Naive thymus-derived CD4-positive, alpha-beta T cell (primary cell): ENCODE measurements around the gene THBS1. TPM values are rescaled to one million over a fixed set of nuclear protein-coding genes. Genes with fewer than 3 reads are reported as not detected.

ENCODE experiments used
- ATAC-seq: fragments of 150-1000 bp; cut with Tn5 transposase; 2 replicates; pipeline ENCODE4 v1.10.0; 2021; ENCODE audit warnings: mild to moderate bottlenecking, moderate library complexity
- CTCF ChIA-PET: fragments of 350-600 bp; sonication (Branson Sonifier 250); formaldehyde crosslinking; loops from one replicate; lab custom pipeline; 2021; ENCODE audit warnings: antibody characterized with exemption; lab: Charles Lee
- POLR2A ChIA-PET: fragments of 350-600 bp; sonication (Branson Sonifier 250); formaldehyde crosslinking; loops from one replicate; lab custom pipeline; 2021; ENCODE audit warnings: antibody characterized with exemption, inconsistent platforms; lab: Charles Lee
- DNase-seq, 9 donors: peaks; one replicate each; pipeline versions ENCODE4 v3.0.0 to v3.0.0-alpha.2; 2020 to 2022; ENCODE audit warnings: mixed read lengths in 1 of 9
- H3K27ac ChIP-seq: one replicate; pipeline ENCODE4 v1.7.0; 2013; ENCODE audit warnings: mild to moderate bottlenecking, low read depth, low read length, moderate library complexity
- H3K27me3 ChIP-seq, 2 donors: one replicate each; pipeline ENCODE4 v1.7.0; 2013; ENCODE audit warnings: low read length in 2 of 2, mild to moderate bottlenecking in 2 of 2, moderate library complexity in 2 of 2; ENCODE audit not compliant: control insufficient read depth in 2 of 2, insufficient read depth in 2 of 2
- H3K36me3 ChIP-seq, 3 experiments: 1 replicate in 2 of 3; 2 replicates in 1 of 3; pipeline ENCODE4 v1.7.0; 2013; ENCODE audit warnings: low read length in 3 of 3, mild to moderate bottlenecking in 3 of 3, moderate library complexity in 1 of 3; ENCODE audit not compliant: insufficient read depth in 3 of 3, control insufficient read depth in 2 of 3
- H3K4me1 ChIP-seq, 2 donors: one replicate each; pipeline ENCODE4 v1.7.0; 2013; ENCODE audit warnings: low read length in 2 of 2, mild to moderate bottlenecking in 2 of 2, moderate library complexity in 1 of 2; ENCODE audit not compliant: control insufficient read depth in 2 of 2, insufficient read depth in 2 of 2
- H3K4me3 ChIP-seq: 2 replicates; pipeline ENCODE4 v1.7.0; 2013; ENCODE audit warnings: mild to moderate bottlenecking, low read length
- H3K9me3 ChIP-seq, 3 experiments: 1 replicate in 2 of 3; 2 replicates in 1 of 3; pipeline ENCODE4 v1.7.0; 2013; ENCODE audit warnings: low read length in 3 of 3; ENCODE audit not compliant: control insufficient read depth in 2 of 3
- H3K27ac Mint-ChIP-seq, 9 donors: one replicate each; pipeline ENCODE4 v1.8.0; 2020 to 2022; ENCODE audit warnings: mixed read lengths in 9 of 9, mild to moderate bottlenecking in 8 of 9, moderate library complexity in 5 of 9, inconsistent platforms in 2 of 9
- H3K27me3 Mint-ChIP-seq, 5 donors: one replicate each; pipeline ENCODE4 v1.8.0; 2021 to 2022; ENCODE audit warnings: mixed read lengths in 5 of 5, mild to moderate bottlenecking in 1 of 5
- H3K36me3 Mint-ChIP-seq, 5 donors: one replicate each; pipeline ENCODE4 v1.8.0; 2020 to 2022; ENCODE audit warnings: mixed read lengths in 5 of 5, mild to moderate bottlenecking in 3 of 5, inconsistent platforms in 1 of 5
- H3K4me1 Mint-ChIP-seq, 7 donors: one replicate each; pipeline ENCODE4 v1.8.0; 2020 to 2022; ENCODE audit warnings: mixed read lengths in 7 of 7, mild to moderate bottlenecking in 3 of 7, inconsistent platforms in 1 of 7
- H3K4me3 Mint-ChIP-seq, 10 donors: one replicate each; pipeline ENCODE4 v1.8.0; 2020 to 2022; ENCODE audit warnings: mild to moderate bottlenecking in 10 of 10, mixed read lengths in 10 of 10, moderate library complexity in 6 of 10, inconsistent platforms in 2 of 10
- H3K9me3 Mint-ChIP-seq, 11 donors: one replicate each; pipeline ENCODE4 v1.8.0; 2020 to 2022; ENCODE audit warnings: mixed read lengths in 11 of 11, mild to moderate bottlenecking in 4 of 11, inconsistent platforms in 1 of 11, moderate library complexity in 1 of 11
- intact Hi-C, 2 donors: fragments of 100-400 bp; cut with micrococcal nuclease; formaldehyde crosslinking; loops; one replicate each; pipeline ENCODE4 v1.15.1; 2023
- polyA plus RNA-seq, 2 donors: library from polyadenylated mRNA; unstranded; fragments of 300-500 nt; fragmentation: Illumina TruSeq; gene quantifications; one replicate each; pipeline ENCODE4 v1.2.3, GENCODE V29; 2021
- total RNA-seq, 6 experiments: library from RNA in 5 of 6; stranded (reverse) in 5 of 6; gene quantifications; 1 replicate in 5 of 6; 2 replicates in 1 of 6; pipeline ENCODE4 v1.2.3 and lab custom pipeline; 2021 to 2026

The THBS1 gene
- total and polyA plus RNA-seq, 7 experiments from 2014 or later = 1.3 to 68.4 (median 8.5) TPM; not detected in 2

- ChIA-PET POLR2A (no interaction called here), CTCF (no interaction called here)
- ATAC-seq (no peak), DNase-seq (no peak)
- Histone ChIP-seq H3K4me3 (no peak overlapping the region), H3K27me3 (no peaks in the 10 kb centered on the region), H3K9me3 (no peaks in the 10 kb centered on the region), H3K36me3 (no peaks in the 10 kb centered on the region), H3K4me1 (peaks cover 0 to 12% of the 10 kb centered on the region in 2 donors), H3K27ac (no peak overlapping the region)
- intact Hi-C loops = no loop called here
- Mint-ChIP-seq H3K27me3 (peaks cover 0 to 7% (median 0%) of the 10 kb centered on the region in 5 donors), H3K4me3 (no peak overlapping the region), H3K4me1 (peaks cover 0 to 19% (median 0%) of the 10 kb centered on the region in 7 donors), H3K9me3 (no peaks in the 10 kb centered on the region), H3K36me3 (peaks cover 0 to 2% (median 0%) of the 10 kb centered on the region in 5 donors), H3K27ac (no peak overlapping the region)
These were observed 62.8 kb downstream of the THBS1 start for GRCh38 chr15:39643727-39644126.

GRCh38 chr15:39644136-39644535 is 63.3 kb downstream of the THBS1 start:
- Histone ChIP-seq H3K4me3 (no peak overlapping the region), H3K36me3 (no peaks in the 10 kb centered on the region), H3K4me1 (peaks cover 0 to 12% of the 10 kb centered on the region in 2 donors), H3K9me3 (no peaks in the 10 kb centered on the region), H3K27ac (no peak overlapping the region), H3K27me3 (no peaks in the 10 kb centered on the region)
- no peak for ATAC-seq
- Mint-ChIP-seq H3K4me1 (peaks cover 0 to 19% (median 0%) of the 10 kb centered on the region in 7 donors), H3K27me3 (peaks cover 0 to 7% (median 0%) of the 10 kb centered on the region in 5 donors), H3K36me3 (peaks cover 0 to 2% (median 0%) of the 10 kb centered on the region in 5 donors), H3K4me3 (no peak overlapping the region), H3K9me3 (no peaks in the 10 kb centered on the region), H3K27ac (no peak overlapping the region)
- POLR2A ChIA-PET = no interaction called here
- CTCF ChIA-PET = no interaction called here
- DNase-seq = no peak
- intact Hi-C loops = no loop called here

GRCh38 chr15:39645138-39645975 is 64.5 kb downstream of the THBS1 start:
- Mint-ChIP-seq H3K4me1 (peaks cover 0 to 19% (median 0%) of the 10 kb centered on the region in 7 donors), H3K4me3 (no peak overlapping the region), H3K9me3 (no peaks in the 10 kb centered on the region), H3K36me3 (peaks cover 0 to 2% (median 0%) of the 10 kb centered on the region in 5 donors), H3K27ac (no peak overlapping the region), H3K27me3 (peaks cover 0 to 15% (median 0%) of the 10 kb centered on the region in 5 donors)
- peaks cover 0 to 12% of the 10 kb centered on the region in 2 donors for H3K4me1 ChIP-seq
- DNase-seq (no peak), ATAC-seq (no peak)
- intact Hi-C loops = no loop called here
- no peaks in the 10 kb centered on the region for H3K36me3 ChIP-seq
- H3K27ac ChIP-seq = no peak overlapping the region
- ChIA-PET CTCF (no interaction called here), POLR2A (no interaction called here)
- H3K4me3 ChIP-seq = no peak overlapping the region
- no peaks in the 10 kb centered on the region for H3K27me3 ChIP-seq
- H3K9me3 ChIP-seq = no peaks in the 10 kb centered on the region

- Histone ChIP-seq H3K27ac (no peak overlapping the region), H3K36me3 (no peaks in the 10 kb centered on the region), H3K27me3 (no peaks in the 10 kb centered on the region), H3K4me1 (peaks cover 0 to 8% of the 10 kb centered on the region in 2 donors), H3K9me3 (no peaks in the 10 kb centered on the region), H3K4me3 (no peak overlapping the region)
- Mint-ChIP-seq H3K4me1 (peaks cover 0 to 19% (median 0%) of the 10 kb centered on the region in 7 donors), H3K36me3 (peaks cover 0 to 2% (median 0%) of the 10 kb centered on the region in 5 donors), H3K27me3 (peaks cover 0 to 19% (median 0%) of the 10 kb centered on the region in 5 donors), H3K4me3 (no peak overlapping the region), H3K9me3 (no peaks in the 10 kb centered on the region), H3K27ac (no peak overlapping the region)
- ATAC-seq (no peak), DNase-seq (no peak)
- intact Hi-C loops = no loop called here
- ChIA-PET CTCF (no interaction called here), POLR2A (no interaction called here)
These were observed 65.0 kb downstream of the THBS1 start for GRCh38 chr15:39645976-39646257.

- Histone ChIP-seq H3K36me3 (no peaks in the 10 kb centered on the region), H3K27me3 (no peaks in the 10 kb centered on the region), H3K27ac (no peak overlapping the region), H3K4me3 (no peak overlapping the region), H3K4me1 (peaks cover 0 to 4% of the 10 kb centered on the region in 2 donors), H3K9me3 (no peaks in the 10 kb centered on the region)
- Mint-ChIP-seq H3K4me3 (no peak overlapping the region), H3K36me3 (peaks cover 0 to 2% (median 0%) of the 10 kb centered on the region in 5 donors), H3K27ac (no peak overlapping the region), H3K4me1 (peaks cover 0 to 18% (median 0%) of the 10 kb centered on the region in 7 donors), H3K27me3 (peaks cover 0 to 21% (median 0%) of the 10 kb centered on the region in 5 donors), H3K9me3 (no peaks in the 10 kb centered on the region)
- ATAC-seq (no peak), DNase-seq (no peak)
- CTCF ChIA-PET = no interaction called here
- intact Hi-C loops = no loop called here
- POLR2A ChIA-PET = no interaction called here
These were observed 65.5 kb downstream of the THBS1 start for GRCh38 chr15:39646425-39646824.

Other genes with a start within 250 kb of the THBS1 start
- gene FSIP1, start 201.8 kb downstream of the THBS1 start, total RNA-seq = under 1 TPM in 4 of 5 experiments, not detected in 1; 0.14 to 0.51 (median 0.35) TPM
- under 1 TPM; 0.24 to 0.27 TPM for gene FSIP1, start 201.8 kb downstream of the THBS1 start, polyA plus RNA-seq